OCI-LY3 (cell line): ENCODE data around the gene EPS15.

ENCODE experiments used
- EZH2phosphoT487 ChIP-seq: fragments of 200-600 bp; shearing (Covaris generic); IDR thresholded peaks from 2 replicates; pipeline ENCODE4 v1.6.1; 2018; ENCODE audit warnings: antibody characterized with exemption, mixed run types, low read depth
- TF ChIP-seq, protein P1 (sequence below): fragments of 200-600, 300-600 bp; sonication (generic); IDR thresholded peaks from 2 replicates; pipeline ENCODE4 v1.5.1; 2014; ENCODE audit warnings: antibody characterized with exemption, low read length, low read depth

GRCh38 chr1:51322417-51323101 is 196.5 kb downstream of the EPS15 start:
- TF ChIP-seq, protein P1, sequence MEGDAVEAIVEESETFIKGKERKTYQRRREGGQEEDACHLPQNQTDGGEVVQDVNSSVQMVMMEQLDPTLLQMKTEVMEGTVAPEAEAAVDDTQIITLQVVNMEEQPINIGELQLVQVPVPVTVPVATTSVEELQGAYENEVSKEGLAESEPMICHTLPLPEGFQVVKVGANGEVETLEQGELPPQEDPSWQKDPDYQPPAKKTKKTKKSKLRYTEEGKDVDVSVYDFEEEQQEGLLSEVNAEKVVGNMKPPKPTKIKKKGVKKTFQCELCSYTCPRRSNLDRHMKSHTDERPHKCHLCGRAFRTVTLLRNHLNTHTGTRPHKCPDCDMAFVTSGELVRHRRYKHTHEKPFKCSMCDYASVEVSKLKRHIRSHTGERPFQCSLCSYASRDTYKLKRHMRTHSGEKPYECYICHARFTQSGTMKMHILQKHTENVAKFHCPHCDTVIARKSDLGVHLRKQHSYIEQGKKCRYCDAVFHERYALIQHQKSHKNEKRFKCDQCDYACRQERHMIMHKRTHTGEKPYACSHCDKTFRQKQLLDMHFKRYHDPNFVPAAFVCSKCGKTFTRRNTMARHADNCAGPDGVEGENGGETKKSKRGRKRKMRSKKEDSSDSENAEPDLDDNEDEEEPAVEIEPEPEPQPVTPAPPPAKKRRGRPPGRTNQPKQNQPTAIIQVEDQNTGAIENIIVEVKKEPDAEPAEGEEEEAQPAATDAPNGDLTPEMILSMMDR: no peak
- TF ChIP-seq EZH2phosphoT487: no peak
